GM12878 (cell line): ENCODE measurements around the gene KCTD6. TPM values are rescaled to one million over a fixed set of nuclear protein-coding genes. Genes with fewer than 3 reads are reported as not detected.

Experiments used
- ATAC-seq: fragments of 200-7000 bp; cut with Tn5 transposase; 3 replicates; pipeline ENCODE4 v1.9.1; 2020; ENCODE audit warnings: mild to moderate bottlenecking, moderate library complexity
- BruUV-seq: library from RNA; stranded (reverse); fragments of 400-500 nt; replicated peaks from 2 replicates; lab custom pipeline; 2021; lab: Mats Ljungman, UMichigan
- CTCF ChIA-PET: fragments of 300-600 bp; sonication (Branson Sonifier 250); formaldehyde crosslinking; extraction: SDS; loops from one replicate; lab custom pipeline; 2021; ENCODE audit warnings: inconsistent platforms; lab: Yijun Ruan, JAX
- POLR2A ChIA-PET: fragments of 350-600 bp; formaldehyde crosslinking; extraction: SDS; loops from one replicate; lab custom pipeline; 2021; ENCODE audit warnings: inconsistent platforms; lab: Charles Lee
- RAD21 ChIA-PET: fragments of 300-600 bp; sonication (Branson Sonifier 250); formaldehyde crosslinking; loops from one replicate; lab custom pipeline; 2023; ENCODE audit warnings: antibody characterized with exemption; ENCODE audit not compliant: unreplicated experiment; lab: Charles Lee
- SMC1A ChIA-PET: fragments of 300-600 bp; sonication (Branson Sonifier 250); formaldehyde crosslinking; loops from one replicate; lab custom pipeline; 2023; ENCODE audit not compliant: unreplicated experiment, uncharacterized antibody; lab: Charles Lee
- DNase-seq: peaks from one replicate; pipeline ENCODE4 v3.0.0-alpha.2; 2011; ENCODE audit warnings: low read depth, low spot score
- FAIRE-seq: peaks from 3 replicates; lab custom pipeline; 2011; peaks lifted over from hg19 to GRCh38; lab: Jason Lieb, UNC
- H2AFZ ChIP-seq: 2 replicates; pipeline ENCODE4 v1.6.0; 2011; ENCODE audit warnings: low read depth, low read length, control low read depth; ENCODE audit not compliant: control insufficient read depth
- H3K27ac ChIP-seq: 2 replicates; pipeline ENCODE4 v1.5.1; 2011; ENCODE audit warnings: control low read depth; ENCODE audit not compliant: control insufficient read depth, insufficient read depth
- H3K27me3 ChIP-seq, 2 experiments: replicated peaks in 1 of 2; 2 replicates each; pipeline versions ENCODE4 v1.6.0 to v1.6.1; 2011; ENCODE audit warnings: low read length in 1 of 2; ENCODE audit not compliant: control insufficient read depth in 2 of 2, insufficient read depth in 2 of 2
- H3K36me3 ChIP-seq, 2 experiments: 2 replicates each; pipeline ENCODE4 v1.5.1; 2011; ENCODE audit warnings: low read length in 1 of 2; ENCODE audit not compliant: control insufficient read depth in 2 of 2, insufficient read depth in 2 of 2
- H3K4me1 ChIP-seq: 2 replicates; pipeline ENCODE4 v1.6.1; 2011; ENCODE audit warnings: mild to moderate bottlenecking, low read length, moderate library complexity, mixed read lengths; ENCODE audit not compliant: control insufficient read depth, insufficient read depth
- H3K4me2 ChIP-seq: 2 replicates; pipeline ENCODE4 v1.6.0; 2011; ENCODE audit warnings: control low read depth; ENCODE audit not compliant: control insufficient read depth, insufficient read depth
- H3K4me3 ChIP-seq: fragments of 200-600 bp; sonication (generic); 2 replicates; pipeline ENCODE4 v1.5.1; 2016
- H3K79me2 ChIP-seq: 2 replicates; pipeline ENCODE4 v1.6.0; 2011; ENCODE audit warnings: low read length; ENCODE audit not compliant: control insufficient read depth, insufficient read depth
- H3K9ac ChIP-seq: 2 replicates; pipeline ENCODE4 v1.8.0; 2011; ENCODE audit warnings: low read length, control low read depth, mixed read lengths; ENCODE audit not compliant: control insufficient read depth, insufficient read depth
- H3K9me3 ChIP-seq: replicated peaks from 3 replicates; pipeline ENCODE4 v1.5.1; 2011; ENCODE audit warnings: mild to moderate bottlenecking, low read length; ENCODE audit not compliant: control insufficient read depth, insufficient read depth
- H4K20me1 ChIP-seq: 2 replicates; pipeline ENCODE4 v1.6.0; 2011; ENCODE audit not compliant: control insufficient read depth, insufficient read depth
- CBX5 ChIP-seq: sonication (generic); IDR thresholded peaks from 2 replicates; pipeline ENCODE4 v1.6.1; 2016; ENCODE audit warnings: low read depth, moderate library complexity, mild to moderate bottlenecking, inconsistent platforms
- NR2C2 ChIP-seq: IDR thresholded peaks from 2 replicates; pipeline ENCODE4 v1.6.1; 2011; ENCODE audit warnings: borderline replicate concordance, low read depth; ENCODE audit not compliant: control insufficient read depth, insufficient read length
- WGBS: methylation state at CpG from one replicate; pipeline ENCODE4 v1.1.6; 2016; ENCODE audit warnings: low lambda C conversion rate; ENCODE audit not compliant: insufficient replicate concordance, insufficient coverage; ENCODE audit errors: missing lambda C conversion rate; 5-methylcytosine and 5-hydroxymethylcytosine counted together
- in situ Hi-C: fragments of 300-500 bp; cut with MboI; formaldehyde crosslinking; loops from 9 replicates; pipeline ENCODE4 v1.14.3; 2018; ENCODE audit warnings: mixed read lengths
- intact Hi-C: fragments of 100-400 bp; cut with micrococcal nuclease; formaldehyde crosslinking; loops from one replicate; pipeline ENCODE4 v1.14.2; 2022; ENCODE audit not compliant: unreplicated experiment
- polyA plus RNA-seq, 11 experiments: library from polyadenylated mRNA; depleted of rRNA in 4 of 11; unstranded in 6 of 11; stranded (reverse) in 5 of 11; fragments of >200 nt; fragmentation: Nextera tagmentation in 4 of 11; fragmentation: Illumina TruSeq in 1 of 11; extraction: Ambion mirVana in 4 of 11; extraction: Trizol in 1 of 11; gene quantifications; 1 replicate in 1 of 11; 2 replicates in 10 of 11; pipeline versions ENCODE4 v1.2.1 to v1.2.3, GENCODE V29; 2011 to 2016; ENCODE audit warnings: inconsistent platforms in 2 of 11, missing spikeins in 2 of 11, low read depth in 1 of 11
- total RNA-seq, 4 experiments: library from RNA; depleted of rRNA in 3 of 4; stranded (reverse); fragments of >200 nt in 3 of 4; fragmentation: Illumina TruSeq in 1 of 4; extraction: Trizol in 1 of 4; gene quantifications; 2 replicates each; pipeline versions ENCODE4 v1.2.1 to v1.2.3, GENCODE V29; 2013 to 2021
- TF ChIP-seq, protein P1 (sequence below): fragments of 450-650 bp; IDR thresholded peaks from 2 replicates; pipeline ENCODE4 v1.6.1; 2017; ENCODE audit warnings: borderline replicate concordance

Gene KCTD6
- total and polyA plus RNA-seq, 10 of the 15 experiments (the other 5 are each of a cell fraction or from before 2014, with no cell fraction given), result 5.2 to 10.7 (median 8.7) TPM

DNA sequence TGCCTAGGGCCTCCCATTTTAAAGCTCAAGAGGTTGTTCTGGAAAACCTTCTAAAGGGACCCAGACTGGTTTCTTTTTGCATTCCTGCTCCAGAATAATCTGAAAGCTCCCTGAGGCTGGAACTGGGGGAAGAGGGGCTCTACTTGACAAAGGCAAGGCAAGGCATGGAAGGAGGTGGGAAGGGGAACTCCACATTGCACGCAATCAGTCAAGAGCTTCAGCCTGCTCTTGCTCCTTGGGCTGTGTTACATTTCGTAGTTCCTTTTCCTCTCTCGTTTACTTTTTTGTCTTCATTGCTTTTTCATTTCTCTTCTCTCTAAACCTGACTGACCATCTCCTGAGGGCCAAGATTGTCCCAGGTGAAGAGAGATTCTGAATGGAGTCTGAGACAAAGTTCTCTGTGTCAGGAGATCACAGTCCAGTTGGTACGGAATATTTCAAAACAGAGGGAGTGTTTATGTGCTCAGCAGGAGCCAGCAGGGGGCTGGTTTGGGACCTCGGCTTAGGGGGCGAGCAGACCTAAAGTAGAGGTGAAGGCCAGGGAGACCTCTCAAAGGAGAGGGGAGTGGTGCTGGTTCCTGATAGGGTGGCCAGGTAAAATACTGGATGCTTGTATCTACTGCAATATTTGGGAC, 6.0 kb upstream of the KCTD6 start:
- WGBS, result 28% methylated on average over 6 of the region's 6 CpGs
- SMC1A ChIA-PET, result interaction anchor here (0.7 to 1.2 kb wide), 3 partner anchors 37 to 69 kb away, joined by 3 read pairs; no protein-coding TSS in a partner anchor

DNA sequence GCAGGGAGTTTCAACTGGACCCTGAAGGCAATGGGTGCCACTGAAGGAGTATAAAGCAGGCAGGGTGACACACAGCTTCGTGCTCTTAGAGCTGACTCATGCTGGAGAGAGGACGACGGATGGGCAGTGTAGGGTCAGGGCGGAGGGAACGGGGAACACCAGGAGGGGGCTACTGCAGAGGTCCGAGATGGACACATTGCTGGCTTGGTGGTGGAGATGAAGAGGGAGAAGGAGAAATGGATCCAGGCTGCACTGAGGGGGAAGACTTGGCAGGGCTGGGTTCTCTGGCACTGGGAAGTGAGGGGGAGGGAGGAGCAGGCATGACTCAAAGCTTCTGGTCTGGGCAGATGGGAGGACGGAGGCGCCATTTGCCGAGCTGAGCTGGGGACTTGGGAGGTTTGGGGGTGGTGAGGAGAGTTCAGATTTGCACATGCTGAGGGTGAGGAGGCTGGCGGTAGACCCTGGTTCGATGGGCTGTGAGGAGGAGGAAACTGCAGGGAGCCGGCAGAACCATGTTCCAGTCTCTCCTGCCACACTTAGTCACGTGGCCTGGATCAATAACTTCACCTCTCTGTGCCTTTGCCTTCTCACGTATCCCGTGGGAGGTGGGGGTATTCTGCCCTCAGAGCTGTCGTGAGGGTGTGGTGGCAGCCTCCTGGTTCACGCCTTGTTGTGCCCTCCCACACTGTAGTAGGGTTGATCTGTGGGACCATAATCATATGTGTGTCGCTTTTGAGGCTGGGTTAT, 4.6 kb upstream of the KCTD6 start:
- intact Hi-C loops, result no loop called here
- Histone ChIP-seq H3K36me3 (no peaks in the 10 kb centered on the region), H3K4me2 (no peak overlapping the region), H3K4me1 (no peaks in the 10 kb centered on the region), H4K20me1 (no peaks in the 10 kb centered on the region), H3K27me3 (peaks cover 0 to 1% of the 10 kb centered on the region in 2 experiments; a peak in 3 of 4 replicates), H3K79me2 (no peaks in the 10 kb centered on the region), H3K27ac (no peak overlapping the region), H3K9ac (no peak overlapping the region), H3K4me3 (no peak overlapping the region), H2AFZ (no peak overlapping the region), H3K9me3 (no peaks in the 10 kb centered on the region)
- DNase-seq (no peak), ATAC-seq (no peak), FAIRE-seq (no peak)
- CTCF ChIA-PET, result interaction anchor here (0.5 to 1.9 kb wide), 4 partner anchors 147 to 440 kb away, joined by 3 to 6 read pairs (median 4); partner anchors contain the start of genes HTD2 and RPP14
- no peak for TF ChIP-seq CBX5
- TF ChIP-seq, protein P1, sequence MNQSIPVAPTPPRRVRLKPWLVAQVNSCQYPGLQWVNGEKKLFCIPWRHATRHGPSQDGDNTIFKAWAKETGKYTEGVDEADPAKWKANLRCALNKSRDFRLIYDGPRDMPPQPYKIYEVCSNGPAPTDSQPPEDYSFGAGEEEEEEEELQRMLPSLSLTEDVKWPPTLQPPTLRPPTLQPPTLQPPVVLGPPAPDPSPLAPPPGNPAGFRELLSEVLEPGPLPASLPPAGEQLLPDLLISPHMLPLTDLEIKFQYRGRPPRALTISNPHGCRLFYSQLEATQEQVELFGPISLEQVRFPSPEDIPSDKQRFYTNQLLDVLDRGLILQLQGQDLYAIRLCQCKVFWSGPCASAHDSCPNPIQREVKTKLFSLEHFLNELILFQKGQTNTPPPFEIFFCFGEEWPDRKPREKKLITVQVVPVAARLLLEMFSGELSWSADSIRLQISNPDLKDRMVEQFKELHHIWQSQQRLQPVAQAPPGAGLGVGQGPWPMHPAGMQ, result no peak
- BruUV-seq, result no TSS peak
- SMC1A ChIA-PET, result interaction anchor here (1.5 kb wide), 1 partner anchor 58 kb away, joined by 3 read pairs; no protein-coding TSS in a partner anchor
- WGBS, result 48% methylated on average over 18 of the region's 18 CpGs
- POLR2A ChIA-PET, result no interaction called here
- RAD21 ChIA-PET, result interaction anchor here (0.6 to 1.5 kb wide), 2 partner anchors 24 to 162 kb away, joined by 3 read pairs; no protein-coding TSS in a partner anchor
- in situ Hi-C loops, result loop anchor here (5.0 kb wide), 1 partner anchor 160 kb away; no protein-coding TSS in a partner anchor

More for the DNA sequence above, 6.0 kb upstream of the KCTD6 start:
- FAIRE-seq (no peak), ATAC-seq (no peak), DNase-seq (no peak)
- no TSS peak for BruUV-seq
- Histone ChIP-seq H3K4me1 (no peaks in the 10 kb centered on the region), H3K27me3 (peaks cover 0 to 1% of the 10 kb centered on the region in 2 experiments; a peak in 3 of 4 replicates), H2AFZ (no peak overlapping the region), H3K36me3 (no peaks in the 10 kb centered on the region), H3K4me3 (no peak overlapping the region), H3K9me3 (no peaks in the 10 kb centered on the region), H3K9ac (no peak overlapping the region), H3K27ac (no peak overlapping the region), H3K79me2 (no peaks in the 10 kb centered on the region), H3K4me2 (no peak overlapping the region), H4K20me1 (no peaks in the 10 kb centered on the region)
- in situ Hi-C loops, result loop anchor here (5.0 kb wide), 1 partner anchor 159 kb away; no protein-coding TSS in a partner anchor
- ChIA-PET POLR2A (interaction anchor here (0.6 to 1.2 kb wide), 2 partner anchors 14 to 444 kb away, joined by 3 read pairs; no protein-coding TSS in a partner anchor), CTCF (interaction anchor here (0.6 to 2.0 kb wide), 5 partner anchors 8 to 218 kb away, joined by 3 to 8 read pairs (median 3); partner anchors contain the start of genes HTD2 and RPP14), RAD21 (no interaction called here)
- intact Hi-C loops, result no loop called here
- TF ChIP-seq NR2C2, result no peak
